AG04449 (cell line): ENCODE data around the gene PSD.

Experiments used
- CTCF ChIA-PET: fragments of 350-600 bp; formaldehyde crosslinking; extraction: SDS; loops from one replicate; lab custom pipeline; 2021; ENCODE audit warnings: antibody characterized with exemption; lab: Yijun Ruan, JAX
- POLR2A ChIA-PET: fragments of 400-600, 350-600 bp; formaldehyde crosslinking; extraction: SDS; loops from one replicate; lab custom pipeline; 2020; ENCODE audit warnings: antibody characterized with exemption, inconsistent platforms; lab: Yijun Ruan, JAX
- DNase-seq: peaks from one replicate; pipeline ENCODE4 v3.0.0-alpha.2; 2010; ENCODE audit warnings: low read depth, low spot score
- H3K4me3 ChIP-seq: 2 replicates; pipeline ENCODE4 v1.5.1; 2011; ENCODE audit warnings: low read depth, mild to moderate bottlenecking, control low read depth, low read length
- TF ChIP-seq, protein P1 (sequence below): IDR thresholded peaks from one replicate; pipeline ENCODE4 v1.5.1; 2011; ENCODE audit warnings: mild to moderate bottlenecking, moderate library complexity, low read length, control low read depth, inconsistent platforms; ENCODE audit not compliant: insufficient read depth; ENCODE audit errors: missing control alignments

PSD gene

DNA sequence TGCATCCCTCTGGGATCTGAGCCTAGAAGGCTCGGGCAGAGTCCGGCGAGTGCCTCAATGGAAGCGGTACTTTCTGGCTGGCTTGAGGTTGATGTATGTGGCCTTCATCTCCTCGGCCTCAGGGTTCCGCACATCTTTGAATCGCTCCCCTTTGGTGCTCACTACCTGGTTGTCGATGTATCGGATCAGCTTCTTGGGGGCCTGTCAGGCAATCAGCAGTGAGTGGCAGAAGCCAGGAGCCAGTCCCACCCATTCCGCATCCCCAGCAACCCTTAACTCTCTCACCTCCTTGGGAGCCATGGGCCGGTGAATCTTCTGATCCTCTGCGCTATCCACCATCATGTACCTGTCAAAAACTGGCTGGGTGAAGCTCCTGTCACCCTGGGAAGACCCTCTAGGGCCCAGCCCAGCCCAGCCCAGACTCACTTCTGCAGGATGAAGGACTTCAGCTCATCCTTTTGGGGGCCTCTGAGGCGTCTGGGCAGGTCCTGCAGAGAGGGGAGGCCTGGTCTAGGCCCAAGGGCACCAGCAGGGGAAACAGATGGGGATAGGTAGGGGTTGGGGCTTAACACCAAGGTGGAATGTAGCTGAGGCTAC is 4.9 kb upstream of the PSD start:
- DNase-seq = no peak
- no peak overlapping the region for H3K4me3 ChIP-seq
- POLR2A ChIA-PET = interaction anchor here (3.9 kb wide), 1 partner anchor 9 kb away, joined by 31 read pairs; the partner anchor contains the start of gene CUEDC2

DNA sequence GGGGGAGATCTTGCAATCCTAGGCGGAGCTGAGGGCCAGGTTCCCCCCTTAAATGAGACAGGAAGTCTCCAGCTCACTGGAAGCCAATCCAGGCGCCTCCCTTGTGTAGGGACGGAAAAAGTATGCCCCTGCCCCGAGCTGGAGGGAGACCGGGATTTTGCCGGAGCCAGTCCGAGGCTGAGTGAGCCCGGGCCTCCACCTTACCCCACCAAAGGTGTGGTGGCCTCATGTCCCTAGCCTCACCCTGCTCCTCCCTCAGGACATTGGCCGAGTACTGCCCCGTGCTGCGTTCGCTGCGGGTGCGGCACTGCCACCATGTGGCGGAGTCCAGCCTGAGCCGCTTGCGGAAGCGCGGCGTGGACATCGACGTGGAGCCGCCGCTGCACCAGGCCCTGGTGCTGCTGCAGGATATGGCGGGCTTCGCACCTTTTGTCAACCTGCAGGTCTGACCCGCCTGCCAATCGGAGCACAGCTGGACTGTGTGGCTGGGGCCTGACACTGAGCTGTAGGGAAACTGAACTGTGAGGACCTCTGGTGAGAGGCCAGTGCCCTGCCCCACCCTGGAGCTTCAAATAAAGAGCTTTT is 4.1 kb upstream of the PSD start:
- ChIA-PET CTCF (interaction anchor here (0.7 to 9.9 kb wide), 27 partner anchors 11 to 253 kb away, joined by 3 to 157 read pairs (median 7); partner anchors contain the start of genes ACTR1A, C10orf95, CUEDC2 and ELOVL3), POLR2A (interaction anchor here (3.9 kb wide), 1 partner anchor 10 kb away, joined by 31 read pairs; the partner anchor contains the start of gene CUEDC2)
- DNase-seq = no peak
- TF ChIP-seq, protein P1, sequence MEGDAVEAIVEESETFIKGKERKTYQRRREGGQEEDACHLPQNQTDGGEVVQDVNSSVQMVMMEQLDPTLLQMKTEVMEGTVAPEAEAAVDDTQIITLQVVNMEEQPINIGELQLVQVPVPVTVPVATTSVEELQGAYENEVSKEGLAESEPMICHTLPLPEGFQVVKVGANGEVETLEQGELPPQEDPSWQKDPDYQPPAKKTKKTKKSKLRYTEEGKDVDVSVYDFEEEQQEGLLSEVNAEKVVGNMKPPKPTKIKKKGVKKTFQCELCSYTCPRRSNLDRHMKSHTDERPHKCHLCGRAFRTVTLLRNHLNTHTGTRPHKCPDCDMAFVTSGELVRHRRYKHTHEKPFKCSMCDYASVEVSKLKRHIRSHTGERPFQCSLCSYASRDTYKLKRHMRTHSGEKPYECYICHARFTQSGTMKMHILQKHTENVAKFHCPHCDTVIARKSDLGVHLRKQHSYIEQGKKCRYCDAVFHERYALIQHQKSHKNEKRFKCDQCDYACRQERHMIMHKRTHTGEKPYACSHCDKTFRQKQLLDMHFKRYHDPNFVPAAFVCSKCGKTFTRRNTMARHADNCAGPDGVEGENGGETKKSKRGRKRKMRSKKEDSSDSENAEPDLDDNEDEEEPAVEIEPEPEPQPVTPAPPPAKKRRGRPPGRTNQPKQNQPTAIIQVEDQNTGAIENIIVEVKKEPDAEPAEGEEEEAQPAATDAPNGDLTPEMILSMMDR = peak; percentile 98
- H3K4me3 ChIP-seq = peak overlapping the region; percentile 92

More for the DNA sequence above, 4.9 kb upstream of the PSD start:
- TF ChIP-seq, protein P1 = no peak
- CTCF ChIA-PET = interaction anchor here (0.8 to 9.9 kb wide), 22 partner anchors 10 to 254 kb away, joined by 3 to 157 read pairs (median 8); partner anchors contain the start of genes ACTR1A, C10orf95, CUEDC2 and ELOVL3

DNA sequence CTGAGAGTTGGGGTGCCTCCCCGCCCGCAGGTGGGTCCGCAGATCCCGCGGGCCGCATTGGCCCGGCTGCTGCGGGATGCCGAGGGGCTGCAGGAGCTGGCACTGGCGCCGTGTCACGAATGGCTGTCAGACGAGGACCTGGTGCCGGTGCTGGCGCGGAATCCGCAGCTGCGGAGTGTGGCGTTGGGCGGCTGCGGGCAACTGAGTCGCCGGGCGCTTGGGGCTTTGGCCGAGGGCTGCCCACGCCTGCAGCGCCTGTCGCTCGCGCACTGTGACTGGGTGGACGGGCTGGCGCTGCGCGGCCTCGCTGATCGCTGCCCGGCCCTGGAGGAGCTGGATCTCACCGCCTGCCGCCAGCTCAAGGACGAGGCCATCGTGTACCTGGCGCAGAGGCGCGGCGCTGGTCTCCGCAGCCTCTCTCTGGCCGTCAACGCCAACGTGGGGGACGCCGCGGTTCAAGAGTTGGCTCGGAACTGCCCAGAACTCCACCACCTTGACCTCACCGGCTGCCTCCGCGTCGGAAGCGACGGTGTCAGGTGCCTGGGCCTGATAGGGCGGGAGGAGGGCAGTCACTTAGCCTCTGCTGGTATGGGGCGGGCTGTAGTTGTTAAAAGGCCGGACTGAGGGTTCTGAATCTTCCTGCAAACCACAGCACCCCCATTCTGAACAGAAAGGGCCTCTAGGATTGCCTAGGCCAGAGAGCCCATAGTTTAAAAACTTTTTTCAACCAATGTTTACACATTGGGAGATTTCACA is 3.4 kb upstream of the PSD start:
- DNase-seq = no peak
- POLR2A ChIA-PET = interaction anchor here (1.1 to 3.9 kb wide), 2 partner anchors 10 to 17 kb away, joined by 5 to 31 read pairs; partner anchors contain the start of gene CUEDC2
- H3K4me3 ChIP-seq = peak overlapping the region; percentile 92
- TF ChIP-seq, protein P1 = no peak
- CTCF ChIA-PET = interaction anchor here (0.7 to 9.9 kb wide), 25 partner anchors 8 to 252 kb away, joined by 3 to 157 read pairs (median 7); partner anchors contain the start of genes C10orf95, CUEDC2, ELOVL3 and NFKB2

DNA sequence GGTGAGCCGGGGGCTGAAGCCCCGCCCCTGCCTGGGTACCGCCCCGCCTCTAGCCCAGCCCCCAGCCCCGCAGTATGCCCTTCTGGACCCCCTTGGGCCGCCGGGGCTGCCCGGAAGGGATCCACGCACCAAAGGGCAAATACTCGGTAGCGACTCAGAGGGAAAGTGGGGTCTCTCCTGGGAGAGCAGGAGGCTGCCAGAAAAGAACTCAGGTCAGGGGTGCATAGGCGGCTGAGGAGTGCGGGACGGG is 2.8 kb upstream of the PSD start:
- DNase-seq = no peak
- POLR2A ChIA-PET = interaction anchor here (0.7 to 3.9 kb wide), 3 partner anchors 11 to 251 kb away, joined by 3 to 31 read pairs (median 5); partner anchors contain the start of gene CUEDC2
- peak overlapping the region; percentile 92 for H3K4me3 ChIP-seq
- TF ChIP-seq, protein P1 = no peak
- CTCF ChIA-PET = interaction anchor here (0.8 to 9.9 kb wide), 17 partner anchors 9 to 252 kb away, joined by 3 to 157 read pairs (median 10); partner anchors contain the start of genes CUEDC2, ELOVL3 and NFKB2

DNA sequence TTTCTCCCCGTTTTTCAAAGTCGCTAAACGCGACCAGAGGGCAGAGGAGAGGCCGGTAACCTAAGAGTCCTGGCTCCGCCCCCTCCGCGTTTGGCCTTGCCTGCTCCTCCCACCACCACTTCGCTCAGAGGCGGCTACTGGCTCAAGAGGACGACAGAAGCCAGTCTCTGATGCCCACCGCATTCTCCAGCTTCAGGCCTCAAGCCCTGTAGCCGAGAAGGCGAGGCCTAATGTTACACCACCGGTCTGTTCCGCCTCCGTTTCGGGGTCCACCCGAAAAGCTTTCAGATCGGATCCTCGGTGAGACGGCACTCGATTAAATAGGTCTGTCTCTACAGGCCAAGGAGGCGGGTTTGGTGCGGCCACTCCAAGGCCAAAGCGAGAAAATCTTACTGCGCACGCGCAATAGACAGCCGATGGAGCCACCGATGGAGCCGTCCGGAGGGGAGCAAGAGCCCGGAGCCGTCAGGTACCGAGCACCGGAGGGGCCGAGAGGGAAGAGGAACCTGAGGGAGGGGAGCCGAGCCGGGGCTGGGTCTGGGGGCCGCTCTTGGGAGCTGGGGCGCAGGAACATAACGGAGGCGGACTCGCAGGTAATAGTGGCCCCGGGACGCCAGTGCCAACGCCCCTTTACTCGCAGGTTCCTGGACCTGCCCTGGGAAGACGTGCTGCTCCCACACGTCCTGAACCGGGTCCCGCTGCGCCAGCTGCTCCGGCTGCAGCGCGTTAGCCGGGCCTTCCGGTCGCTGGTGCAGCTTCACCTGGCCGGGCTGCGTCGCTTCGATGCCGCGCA is 2.3 kb upstream of the PSD start, which contains the start of gene FBXL15:
Gene FBXL15 (plus strand): TSS at position 123 of the 793 bp plus-strand sequence. CDS start 294 bp downstream, at position 417.
- TF ChIP-seq, protein P1 = no peak
- POLR2A ChIA-PET = interaction anchor here (0.7 to 3.9 kb wide), 5 partner anchors 11 to 251 kb away, joined by 3 to 31 read pairs (median 4); partner anchors contain the start of gene CUEDC2
- CTCF ChIA-PET = interaction anchor here (0.8 to 9.9 kb wide), 18 partner anchors 9 to 251 kb away, joined by 3 to 157 read pairs (median 8); partner anchors contain the start of genes ACTR1A, CUEDC2, ELOVL3 and NFKB2
- DNase-seq = peak; percentile 71
- peak within 1 kb of the TSS; percentile 92 for H3K4me3 ChIP-seq
